ENCODE data around the gene PPP1R12B.
A peak's percentile ranks its signal among the peaks of the same experiment; 100 is the strongest.
"Not testable (repeated sequence)": the region's sequence is repeated elsewhere in the genome, so short reads cannot be mapped to it uniquely, and the experiment has no call there.

Gene PPP1R12B

GRCh38 chr1:202531472-202531811 lies 182.9 kb downstream of the PPP1R12B start:
- Histone ChIP-seq H3K4me1 (ENCODE audit: control insufficient read depth in 1 of 2, insufficient read depth in 1 of 2, low read depth in 1 of 2, low read length in 1 of 2) (peaks cover 0 to 2% of the 10 kb centered on the region in 2 experiments), H3K9me3 (no peaks in the 10 kb centered on the region), H3K4me3 (ENCODE audit: low read depth in 1 of 2, low read length in 1 of 2) (no peak overlapping the region), H3K36me3 (peaks cover 21% of the 10 kb centered on the region), H3K27me3 (no peaks in the 10 kb centered on the region), H3K27ac (no peak overlapping the region)
- no peak for TF ChIP-seq CTCF (IDR thresholded peaks at IDR 0.05)

- H3K27me3 ChIP-seq; H3K9me3 ChIP-seq; H3K4me3 ChIP-seq (ENCODE audit: low read depth in 1 of 2, low read length in 1 of 2); H3K4me1 ChIP-seq (ENCODE audit: control insufficient read depth in 1 of 2, insufficient read depth in 1 of 2, low read depth in 1 of 2, low read length in 1 of 2); H3K27ac ChIP-seq: not testable (repeated sequence)
- H3K36me3 ChIP-seq: peaks cover 21% of the 10 kb centered on the region
These were observed 183.5 kb downstream of the PPP1R12B start for GRCh38 chr1:202531812-202532616.

- not testable (repeated sequence) for H3K27me3 ChIP-seq; H3K9me3 ChIP-seq; H3K4me1 ChIP-seq (ENCODE audit: control insufficient read depth in 1 of 2, insufficient read depth in 1 of 2, low read depth in 1 of 2, low read length in 1 of 2); H3K4me3 ChIP-seq (ENCODE audit: low read depth in 1 of 2, low read length in 1 of 2)
- Histone ChIP-seq H3K27ac (peak overlapping the region; percentile 54), H3K36me3 (peaks cover 23% of the 10 kb centered on the region)
These were observed 190.7 kb downstream of the PPP1R12B start for GRCh38 chr1:202539166-202539574.

GRCh38 chr1:202539583-202539982 lies 191.1 kb downstream of the PPP1R12B start:
- not testable (repeated sequence) for H3K27ac ChIP-seq; H3K27me3 ChIP-seq; H3K4me3 ChIP-seq (ENCODE audit: low read depth in 1 of 2, low read length in 1 of 2); H3K9me3 ChIP-seq; H3K4me1 ChIP-seq (ENCODE audit: control insufficient read depth in 1 of 2, insufficient read depth in 1 of 2, low read depth in 1 of 2, low read length in 1 of 2)
- H3K36me3 ChIP-seq: peaks cover 22% of the 10 kb centered on the region

- no peak for TF ChIP-seq CTCF (IDR thresholded peaks at IDR 0.05)
- Histone ChIP-seq H3K27ac (no peak overlapping the region), H3K36me3 (peaks cover 18% of the 10 kb centered on the region), H3K9me3 (no peaks in the 10 kb centered on the region), H3K27me3 (no peaks in the 10 kb centered on the region), H3K4me3 (ENCODE audit: low read depth in 1 of 2, low read length in 1 of 2) (no peak overlapping the region), H3K4me1 (ENCODE audit: control insufficient read depth in 1 of 2, insufficient read depth in 1 of 2, low read depth in 1 of 2, low read length in 1 of 2) (peaks cover 0 to 5% of the 10 kb centered on the region in 2 experiments)
These were observed 191.5 kb downstream of the PPP1R12B start for GRCh38 chr1:202540014-202540413.

- TF ChIP-seq CTCF (IDR thresholded peaks at IDR 0.05): no peak
- H3K36me3 ChIP-seq: peaks cover 17% of the 10 kb centered on the region
- H3K27ac ChIP-seq: peak overlapping the region; percentile 13
- H3K4me1 ChIP-seq (ENCODE audit: control insufficient read depth in 1 of 2, insufficient read depth in 1 of 2, low read depth in 1 of 2, low read length in 1 of 2): peaks cover 0 to 5% of the 10 kb centered on the region in 2 experiments
- no peaks in the 10 kb centered on the region for H3K9me3 ChIP-seq
- H3K4me3 ChIP-seq (ENCODE audit: low read depth in 1 of 2, low read length in 1 of 2): no peak overlapping the region
- no peaks in the 10 kb centered on the region for H3K27me3 ChIP-seq
These were observed 191.9 kb downstream of the PPP1R12B start for GRCh38 chr1:202540448-202540847.

- not testable (repeated sequence) for H3K9me3 ChIP-seq; H3K27me3 ChIP-seq; H3K4me3 ChIP-seq (ENCODE audit: low read depth in 1 of 2, low read length in 1 of 2); H3K4me1 ChIP-seq (ENCODE audit: control insufficient read depth in 1 of 2, insufficient read depth in 1 of 2, low read depth in 1 of 2, low read length in 1 of 2)
- Histone ChIP-seq H3K36me3 (peaks cover 17% of the 10 kb centered on the region), H3K27ac (peak overlapping the region; percentile 13)
These were observed 192.4 kb downstream of the PPP1R12B start for GRCh38 chr1:202540858-202541257.

- H3K36me3 ChIP-seq: peaks cover 13% of the 10 kb centered on the region
- H3K27ac ChIP-seq; H3K4me3 ChIP-seq (ENCODE audit: low read depth in 1 of 2, low read length in 1 of 2); H3K9me3 ChIP-seq; H3K27me3 ChIP-seq; H3K4me1 ChIP-seq (ENCODE audit: control insufficient read depth in 1 of 2, insufficient read depth in 1 of 2, low read depth in 1 of 2, low read length in 1 of 2): not testable (repeated sequence)
These were observed 193.9 kb downstream of the PPP1R12B start for GRCh38 chr1:202542415-202542814.

GRCh38 chr1:202543537-202543936 lies 195.0 kb downstream of the PPP1R12B start:
- not testable (repeated sequence) for H3K9me3 ChIP-seq; H3K27me3 ChIP-seq; H3K4me3 ChIP-seq (ENCODE audit: low read depth in 1 of 2, low read length in 1 of 2); H3K27ac ChIP-seq; H3K4me1 ChIP-seq (ENCODE audit: control insufficient read depth in 1 of 2, insufficient read depth in 1 of 2, low read depth in 1 of 2, low read length in 1 of 2)
- H3K36me3 ChIP-seq: peaks cover 13% of the 10 kb centered on the region

- H3K36me3 ChIP-seq: peaks cover 14% of the 10 kb centered on the region
- H3K4me3 ChIP-seq (ENCODE audit: low read depth in 1 of 2, low read length in 1 of 2); H3K4me1 ChIP-seq (ENCODE audit: control insufficient read depth in 1 of 2, insufficient read depth in 1 of 2, low read depth in 1 of 2, low read length in 1 of 2); H3K27me3 ChIP-seq; H3K27ac ChIP-seq; H3K9me3 ChIP-seq: not testable (repeated sequence)
These were observed 196.4 kb downstream of the PPP1R12B start for GRCh38 chr1:202544766-202545449.
